Measurements from ENCODE around the gene PTCSC3. TPM values are rescaled to one million over a fixed set of nuclear protein-coding genes. Genes with fewer than 3 reads are reported as not detected.

PTCSC3 gene
- total and polyA plus RNA-seq, 12 donors = not detected

DNA sequence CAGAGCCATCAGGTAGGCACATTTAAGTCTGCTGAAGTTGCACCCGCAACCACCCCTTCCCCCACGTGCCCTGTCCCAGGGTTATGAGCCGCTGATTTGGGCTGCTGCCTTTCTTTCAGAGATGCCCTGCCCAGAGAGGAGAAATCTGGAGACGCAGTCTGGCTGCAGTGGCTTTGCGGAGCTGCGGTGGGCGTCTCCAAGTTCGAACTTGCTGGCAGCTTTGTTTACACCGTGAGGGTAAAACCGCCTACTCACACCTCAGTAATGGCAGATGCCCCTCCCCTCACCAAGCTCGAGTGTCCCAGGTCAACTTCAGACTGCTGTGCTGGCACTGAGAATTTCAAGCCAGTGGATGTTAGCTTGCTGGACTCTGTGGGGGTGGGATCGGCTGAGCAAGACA is 14.7 kb downstream of the PTCSC3 start:
- ATAC-seq = no peak

DNA sequence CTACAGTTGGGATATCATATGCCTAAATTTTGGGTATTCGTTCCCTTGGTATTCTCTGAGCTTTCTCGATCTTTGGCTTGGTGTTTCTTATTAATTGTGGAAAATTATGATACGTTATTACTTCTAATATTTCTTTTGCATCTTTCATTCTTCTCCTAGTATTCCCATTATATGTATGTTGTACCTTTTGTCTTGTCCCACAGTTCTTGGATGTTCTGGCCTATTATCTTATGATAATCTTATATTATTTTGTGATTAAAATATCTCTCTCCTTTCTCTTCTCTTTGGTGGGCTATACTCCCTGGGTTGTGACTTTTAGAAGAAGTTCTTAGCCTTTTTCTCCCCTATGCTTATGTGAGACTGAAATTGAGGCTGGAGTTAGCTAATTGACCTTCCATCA is 25.2 kb downstream of the PTCSC3 start:
- Histone ChIP-seq H3K4me3 (no peak overlapping the region), H3K4me1 (no peaks in the 10 kb centered on the region), H3K27ac (no peak overlapping the region), H3K9me3 (peaks cover 0 to 36% (median 14%) of the 10 kb centered on the region in 11 donors), H3K36me3 (no peaks in the 10 kb centered on the region), H3K27me3 (no peaks in the 10 kb centered on the region)
- DNase-seq (no peak), ATAC-seq (no peak)
- intact Hi-C loops (cut with DNase I) = no loop called here
- 84 to 89% methylated on average over 3 of the region's 3 CpGs for WGBS, 2 donors
- TF ChIP-seq, protein P1, sequence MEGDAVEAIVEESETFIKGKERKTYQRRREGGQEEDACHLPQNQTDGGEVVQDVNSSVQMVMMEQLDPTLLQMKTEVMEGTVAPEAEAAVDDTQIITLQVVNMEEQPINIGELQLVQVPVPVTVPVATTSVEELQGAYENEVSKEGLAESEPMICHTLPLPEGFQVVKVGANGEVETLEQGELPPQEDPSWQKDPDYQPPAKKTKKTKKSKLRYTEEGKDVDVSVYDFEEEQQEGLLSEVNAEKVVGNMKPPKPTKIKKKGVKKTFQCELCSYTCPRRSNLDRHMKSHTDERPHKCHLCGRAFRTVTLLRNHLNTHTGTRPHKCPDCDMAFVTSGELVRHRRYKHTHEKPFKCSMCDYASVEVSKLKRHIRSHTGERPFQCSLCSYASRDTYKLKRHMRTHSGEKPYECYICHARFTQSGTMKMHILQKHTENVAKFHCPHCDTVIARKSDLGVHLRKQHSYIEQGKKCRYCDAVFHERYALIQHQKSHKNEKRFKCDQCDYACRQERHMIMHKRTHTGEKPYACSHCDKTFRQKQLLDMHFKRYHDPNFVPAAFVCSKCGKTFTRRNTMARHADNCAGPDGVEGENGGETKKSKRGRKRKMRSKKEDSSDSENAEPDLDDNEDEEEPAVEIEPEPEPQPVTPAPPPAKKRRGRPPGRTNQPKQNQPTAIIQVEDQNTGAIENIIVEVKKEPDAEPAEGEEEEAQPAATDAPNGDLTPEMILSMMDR (IDR thresholded peaks at IDR 0.05) = no peak

More for the DNA sequence above, 14.7 kb downstream of the PTCSC3 start:
- Histone ChIP-seq H3K36me3 (no peaks in the 10 kb centered on the region), H3K27ac (no peak overlapping the region), H3K4me3 (no peak overlapping the region), H3K4me1 (no peaks in the 10 kb centered on the region), H3K27me3 (peaks cover 0 to 12% (median 3%) of the 10 kb centered on the region in 7 donors), H3K9me3 (peaks cover 0 to 3% (median 0%) of the 10 kb centered on the region in 11 donors)
- no peak for DNase-seq
- WGBS, 2 donors = 65 to 67% methylated on average over 12 of the region's 12 CpGs
- intact Hi-C loops (cut with DNase I) = no loop called here
- TF ChIP-seq, protein P1 (IDR thresholded peaks at IDR 0.05) = no peak

DNA sequence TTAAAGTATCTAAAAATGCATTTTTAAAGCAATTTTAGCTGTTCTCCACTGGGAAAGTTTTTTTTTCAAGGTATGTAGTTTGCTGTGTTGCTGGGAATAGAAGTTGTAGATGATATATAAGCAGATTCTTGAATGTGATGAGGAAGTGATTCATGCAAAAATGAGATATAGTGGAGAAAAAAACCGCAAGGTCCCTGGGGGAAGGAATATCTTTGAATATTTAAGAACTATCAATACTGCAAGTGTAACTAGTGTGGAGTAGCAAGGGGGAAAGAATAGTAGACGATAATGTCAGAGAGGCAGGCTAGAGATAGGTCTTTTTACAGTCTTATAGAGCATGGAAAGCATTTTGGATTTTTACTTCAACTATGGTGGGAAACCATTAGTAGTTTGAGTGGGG is 42.5 kb downstream of the PTCSC3 start:
- H3K4me1 ChIP-seq = no peaks in the 10 kb centered on the region
- intact Hi-C loops (cut with DNase I) = no loop called here

DNA sequence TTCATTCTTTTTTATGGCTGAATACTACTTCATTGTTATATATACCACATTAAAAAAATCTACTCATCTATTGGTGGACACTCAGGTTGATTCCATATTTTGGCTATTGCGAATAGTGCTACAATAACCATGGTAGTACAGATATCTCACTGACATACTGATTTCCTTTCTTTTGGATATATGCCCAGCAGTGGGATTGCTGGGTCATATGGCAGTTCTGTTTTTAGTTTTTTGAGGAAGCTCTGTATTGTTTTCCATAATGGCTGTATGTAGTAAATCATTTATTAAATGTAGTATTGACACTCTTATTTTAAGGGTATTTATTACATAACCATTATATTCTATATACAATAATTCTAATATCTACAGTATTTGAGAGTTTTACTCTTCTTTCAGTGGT is 43.7 kb downstream of the PTCSC3 start:
- 91 to 96% methylated on average over 1 of the region's 1 CpG for WGBS, 2 donors
- Histone ChIP-seq H3K27me3 (no peaks in the 10 kb centered on the region), H3K36me3 (no peaks in the 10 kb centered on the region), H3K9me3 (peaks cover 0 to 2% (median 0%) of the 10 kb centered on the region in 11 donors), H3K4me1 (no peaks in the 10 kb centered on the region), H3K27ac (no peak overlapping the region), H3K4me3 (no peak overlapping the region)
- intact Hi-C loops (cut with DNase I) = no loop called here
- no peak for ATAC-seq
- DNase-seq = no peak
- TF ChIP-seq, protein P1 (IDR thresholded peaks at IDR 0.05) = no peak

More for the DNA sequence above, 42.5 kb downstream of the PTCSC3 start:
- ATAC-seq = no peak
- DNase-seq = no peak
- Histone ChIP-seq H3K27ac (no peak overlapping the region), H3K36me3 (no peaks in the 10 kb centered on the region), H3K27me3 (no peaks in the 10 kb centered on the region), H3K4me3 (no peak overlapping the region), H3K9me3 (peaks cover 0 to 2% (median 0%) of the 10 kb centered on the region in 11 donors)
- 71 to 73% methylated on average over 2 of the region's 2 CpGs for WGBS, 2 donors
- TF ChIP-seq, protein P1 (IDR thresholded peaks at IDR 0.05) = no peak

All from heart right ventricle (tissue), 16 donors.